ENCODE data around the gene TUG1.

The TUG1 gene

GRCh38 chr22:30968924-30969531 is at the start of gene TUG1:
Gene TUG1, plus strand, starts transcription at chr22:30969265.
- peak; percentile 98 for DNase-seq

GRCh38 chr22:30919973-30920372 is 49.1 kb upstream of the TUG1 start:
- no peak for DNase-seq

- DNase-seq: peak; percentile 86
These were observed 48.7 kb upstream of the TUG1 start for GRCh38 chr22:30920407-30920806.

GRCh38 chr22:30921108-30921507 is 48.0 kb upstream of the TUG1 start:
- no peak for DNase-seq

GRCh38 chr22:30922151-30922611 is 46.9 kb upstream of the TUG1 start:
- DNase-seq: peak; percentile 78

GRCh38 chr22:30923168-30923900 is 45.7 kb upstream of the TUG1 start:
- DNase-seq: no peak

- DNase-seq: no peak
These were observed 43.4 kb upstream of the TUG1 start for GRCh38 chr22:30925667-30926066.

- DNase-seq: no peak
These were observed 42.4 kb upstream of the TUG1 start for GRCh38 chr22:30926706-30927105.

- no peak for DNase-seq
These were observed 41.3 kb upstream of the TUG1 start for GRCh38 chr22:30927806-30928205.

- DNase-seq: no peak
These were observed 40.7 kb upstream of the TUG1 start for GRCh38 chr22:30928401-30928800.

- DNase-seq: no peak
These were observed 38.8 kb upstream of the TUG1 start for GRCh38 chr22:30930228-30930627.

GRCh38 chr22:30931541-30932300 is 37.3 kb upstream of the TUG1 start:
- DNase-seq: no peak

- no peak for DNase-seq
These were observed 36.4 kb upstream of the TUG1 start for GRCh38 chr22:30932661-30933060.

GRCh38 chr22:30933457-30933856 is 35.6 kb upstream of the TUG1 start:
- no peak for DNase-seq

- no peak for DNase-seq
These were observed 35.0 kb upstream of the TUG1 start for GRCh38 chr22:30934053-30934452.

GRCh38 chr22:30940685-30941362 is 28.2 kb upstream of the TUG1 start:
- peak; percentile 38 for DNase-seq

GRCh38 chr22:30941363-30941740 is 27.7 kb upstream of the TUG1 start:
- no peak for DNase-seq

- DNase-seq: peak; percentile 40
These were observed 25.7 kb upstream of the TUG1 start for GRCh38 chr22:30943368-30943767.

- no peak for DNase-seq
These were observed 24.1 kb upstream of the TUG1 start for GRCh38 chr22:30944986-30945385.

GRCh38 chr22:30945653-30946052 is 23.4 kb upstream of the TUG1 start:
- no peak for DNase-seq

GRCh38 chr22:30946354-30946753 is 22.7 kb upstream of the TUG1 start:
- no peak for DNase-seq

- no peak for DNase-seq
These were observed 21.8 kb upstream of the TUG1 start for GRCh38 chr22:30947173-30947815.
